H1 (cell line): Measurements from ENCODE around the gene TPST2. TPM values are rescaled to one million over a fixed set of nuclear protein-coding genes. Genes with fewer than 3 reads are reported as not detected.

Source experiments
- CTCF ChIA-PET: fragments of 300-600 bp; sonication (Branson Sonifier 250); formaldehyde crosslinking; loops from one replicate; lab custom pipeline; 2021; ENCODE audit not compliant: partially characterized antibody; lab: Charles Lee
- POLR2A ChIA-PET: fragments of 300-600 bp; sonication (Branson Sonifier 250); formaldehyde crosslinking; loops from one replicate; lab custom pipeline; 2021; ENCODE audit warnings: inconsistent platforms; ENCODE audit not compliant: partially characterized antibody; lab: Charles Lee
- DNase-seq, 2 experiments: peaks; one replicate each; pipeline versions ENCODE4 v3.0.0 to v3.0.0-alpha.2; 2010 to 2022; ENCODE audit warnings: low spot score in 2 of 2, low read depth in 1 of 2, mixed read lengths in 1 of 2
- FAIRE-seq: peaks from 2 replicates; lab custom pipeline; 2011; peaks lifted over from hg19 to GRCh38; lab: Jason Lieb, UNC
- H2AFZ ChIP-seq: 2 replicates; pipeline ENCODE4 v1.8.1; 2012; ENCODE audit warnings: low read length, inconsistent platforms
- H2AK5ac ChIP-seq: 2 replicates; pipeline ENCODE4 v1.6.1; 2013; ENCODE audit warnings: low read depth, low read length
- H2BK120ac ChIP-seq: replicated peaks from 2 replicates; pipeline ENCODE3; 2013; ENCODE audit warnings: low read depth, low read length, inconsistent platforms
- H2BK12ac ChIP-seq: 2 replicates; pipeline ENCODE4 v1.6.1; 2013; ENCODE audit warnings: low read depth, low read length
- H2BK15ac ChIP-seq: 2 replicates; pipeline ENCODE4 v1.6.1; 2013; ENCODE audit warnings: low read length
- H2BK20ac ChIP-seq: 2 replicates; pipeline ENCODE4 v1.6.1; 2013; ENCODE audit warnings: low read length
- H2BK5ac ChIP-seq: 2 replicates; pipeline ENCODE4 v1.6.1; 2013; ENCODE audit warnings: low read depth, low read length
- H3K14ac ChIP-seq: 2 replicates; pipeline ENCODE4 v1.6.1; 2013; ENCODE audit warnings: inconsistent platforms; ENCODE audit not compliant: insufficient read length
- H3K18ac ChIP-seq: 2 replicates; pipeline ENCODE4 v1.6.1; 2013; ENCODE audit warnings: low read length; ENCODE audit errors: extremely low read depth
- H3K23ac ChIP-seq: 2 replicates; pipeline ENCODE4 v1.6.1; 2013; ENCODE audit warnings: inconsistent platforms; ENCODE audit not compliant: insufficient read length
- H3K23me2 ChIP-seq: 2 replicates; pipeline ENCODE4 v1.6.1; 2013; ENCODE audit warnings: low read depth, low read length
- H3K27ac ChIP-seq: 2 replicates; pipeline ENCODE4 v1.6.1; 2011; ENCODE audit warnings: low read depth, low read length, inconsistent platforms
- H3K27me3 ChIP-seq, 4 experiments: replicated peaks in 1 of 4; 1 replicate in 1 of 4; 2 replicates in 3 of 4; pipeline versions ENCODE4 v1.6.1 to v1.8.1; 2011 to 2013; ENCODE audit warnings: low read length in 3 of 4, mild to moderate bottlenecking in 3 of 4, inconsistent platforms in 2 of 4, mixed read lengths in 2 of 4, moderate library complexity in 1 of 4; ENCODE audit not compliant: control insufficient read depth in 3 of 4, insufficient read depth in 3 of 4; ENCODE audit errors: extremely low read depth in 1 of 4
- H3K36me3 ChIP-seq, 4 experiments: 2 replicates each; pipeline versions ENCODE4 v1.6.1 to v1.8.1; 2011 to 2013; ENCODE audit warnings: mild to moderate bottlenecking in 4 of 4, low read length in 3 of 4, moderate library complexity in 2 of 4, control low read depth in 1 of 4, inconsistent platforms in 1 of 4; ENCODE audit not compliant: insufficient read depth in 4 of 4, control insufficient read depth in 2 of 4
- H3K4ac ChIP-seq: replicated peaks from 2 replicates; pipeline ENCODE3; 2013; ENCODE audit warnings: low read length, low read depth, mixed read lengths, inconsistent platforms; ENCODE audit not compliant: insufficient read length
- H3K4me1 ChIP-seq, 4 experiments: replicated peaks in 1 of 4; 1 replicate in 1 of 4; 2 replicates in 3 of 4; pipeline versions ENCODE4 v1.6.1 to v1.8.1; 2011 to 2013; ENCODE audit warnings: low read length in 3 of 4, inconsistent platforms in 2 of 4, mixed read lengths in 1 of 4; ENCODE audit not compliant: insufficient read depth in 4 of 4, control insufficient read depth in 3 of 4
- H3K4me2 ChIP-seq, 2 experiments: 2 replicates each; pipeline versions ENCODE4 v1.6.1 to v1.8.1; 2011 to 2013; ENCODE audit warnings: low read depth in 2 of 2, low read length in 2 of 2, control low read depth in 1 of 2, inconsistent platforms in 1 of 2, mild to moderate bottlenecking in 1 of 2; ENCODE audit not compliant: insufficient read depth in 1 of 2
- H3K4me3 ChIP-seq, 4 experiments: fragments of 200-600, 300-600 bp in 1 of 4; sonication (generic), shearing (Covaris generic), sonication (Bioruptor Twin) in 1 of 4; 2 replicates each; pipeline versions ENCODE4 v1.5.1 to v1.8.1; 2011 to 2016; ENCODE audit warnings: low read length in 4 of 4, low read depth in 3 of 4, control low read depth in 2 of 4, inconsistent platforms in 2 of 4, mild to moderate bottlenecking in 2 of 4, mixed read lengths in 1 of 4, moderate library complexity in 1 of 4; ENCODE audit not compliant: insufficient read depth in 2 of 4; ENCODE audit errors: extremely low read depth in 1 of 4
- H3K56ac ChIP-seq: replicated peaks from 2 replicates; pipeline ENCODE3; 2013; ENCODE audit warnings: low read depth, mild to moderate bottlenecking, mixed read lengths, low read length, inconsistent platforms; ENCODE audit not compliant: insufficient read length
- H3K79me1 ChIP-seq: 2 replicates; pipeline ENCODE4 v1.6.1; 2013; ENCODE audit warnings: low read depth, low read length, control low read depth
- H3K79me2 ChIP-seq, 2 experiments: 2 replicates each; pipeline versions ENCODE4 v1.6.1 to v1.8.1; 2012 to 2013; ENCODE audit warnings: low read length in 2 of 2, mild to moderate bottlenecking in 2 of 2, inconsistent platforms in 1 of 2; ENCODE audit not compliant: insufficient read depth in 2 of 2, control insufficient read depth in 1 of 2
- H3K9ac ChIP-seq, 4 experiments: replicated peaks in 1 of 4; 1 replicate in 1 of 4; 2 replicates in 3 of 4; pipeline versions ENCODE4 v1.6.1 to v1.8.1; 2011 to 2013; ENCODE audit warnings: low read depth in 3 of 4, low read length in 3 of 4, control low read depth in 2 of 4, mild to moderate bottlenecking in 2 of 4, moderate library complexity in 2 of 4, inconsistent platforms in 1 of 4; ENCODE audit errors: extremely low read depth in 1 of 4
- H3K9me3 ChIP-seq, 2 experiments: 2 replicates each; pipeline versions ENCODE4 v1.6.1 to v1.8.1; 2012 to 2013; ENCODE audit warnings: mild to moderate bottlenecking in 2 of 2, moderate library complexity in 2 of 2, control low read depth in 1 of 2, inconsistent platforms in 1 of 2, low read depth in 1 of 2, low read length in 1 of 2, mixed read lengths in 1 of 2; ENCODE audit not compliant: insufficient read depth in 2 of 2
- H4K20me1 ChIP-seq, 2 experiments: replicated peaks in 1 of 2; 2 replicates each; pipeline versions ENCODE3 to v1.8.1; 2011 to 2013; ENCODE audit warnings: inconsistent platforms in 2 of 2, low read length in 2 of 2, mild to moderate bottlenecking in 1 of 2; ENCODE audit not compliant: insufficient read depth in 2 of 2, control insufficient read depth in 1 of 2
- H4K5ac ChIP-seq: 2 replicates; pipeline ENCODE4 v1.6.1; 2013; ENCODE audit warnings: low read length, low read depth, mixed read lengths, inconsistent platforms; ENCODE audit not compliant: insufficient read length
- H4K8ac ChIP-seq: 2 replicates; pipeline ENCODE4 v1.8.0; 2013; ENCODE audit warnings: mild to moderate bottlenecking, moderate library complexity, low read length, inconsistent platforms; ENCODE audit not compliant: insufficient read depth; ENCODE audit errors: extremely low read depth
- H4K91ac ChIP-seq: replicated peaks from 2 replicates; pipeline ENCODE3; 2013; ENCODE audit warnings: low read length, mixed read lengths, inconsistent platforms; ENCODE audit not compliant: insufficient read length
- CREB1 ChIP-seq: IDR thresholded peaks from 2 replicates; pipeline ENCODE4 v1.6.1; 2012; ENCODE audit warnings: inconsistent platforms
- CTCF ChIP-seq, 3 experiments: IDR thresholded peaks; 1 replicate in 2 of 3; 2 replicates in 1 of 3; pipeline versions ENCODE4 v1.5.1 to v1.6.1; 2011; ENCODE audit warnings: low read length in 3 of 3, mild to moderate bottlenecking in 3 of 3, inconsistent platforms in 2 of 3, low read depth in 1 of 3, moderate library complexity in 1 of 3; ENCODE audit not compliant: insufficient read depth in 1 of 3; ENCODE audit errors: control extremely low read depth in 1 of 3
- MAFK ChIP-seq: IDR thresholded peaks from 2 replicates; pipeline ENCODE4 v1.6.1; 2012; ENCODE audit warnings: low read depth, mild to moderate bottlenecking, improper control_type of control experiment, low read length
- RXRA ChIP-seq: IDR thresholded peaks from 2 replicates; pipeline ENCODE4 v1.6.1; 2011; ENCODE audit warnings: low read depth, mild to moderate bottlenecking, low read length, moderate library complexity; ENCODE audit not compliant: insufficient read depth
- SIRT6 ChIP-seq: IDR thresholded peaks from one replicate; pipeline ENCODE4 v1.7.1; 2012; ENCODE audit warnings: low read length, inconsistent platforms
- WGBS, 2 experiments: shearing (Covaris generic) in 1 of 2; methylation state at CpG; one replicate each; pipeline versions ENCODE4 v1.1.6 to v1.1.7; 2013 to 2015; ENCODE audit warnings: low lambda C conversion rate in 2 of 2, mixed read lengths in 2 of 2, inconsistent platforms in 1 of 2, low coverage in 1 of 2, missing lambda C conversion rate in 1 of 2; ENCODE audit not compliant: insufficient replicate concordance in 2 of 2, insufficient coverage in 1 of 2, insufficient read length in 1 of 2; ENCODE audit errors: extremely low coverage in 1 of 2, missing lambda C conversion rate in 1 of 2; 5-methylcytosine and 5-hydroxymethylcytosine counted together
- polyA plus RNA-seq, 7 experiments: library from polyadenylated mRNA; depleted of rRNA in 3 of 7; stranded (reverse) in 5 of 7; unstranded in 2 of 7; fragments of >200 nt in 5 of 7; fragments of 200-250 nt in 2 of 7; gene quantifications; 1 replicate in 5 of 7; 2 replicates in 1 of 7; 4 replicates in 1 of 7; pipeline versions ENCODE4 v1.2.1 to v1.2.3, GENCODE V29; 2011 to 2013; ENCODE audit warnings: missing spikeins in 2 of 7, mixed read lengths in 2 of 7
- total RNA-seq: library from RNA; stranded (reverse); fragmentation: NEBNext Ultra II Directional; extraction: Animal tissue kit (Norgen Biotek cat#: 25700); gene quantifications from 2 replicates; pipeline ENCODE4 v1.2.1, GENCODE V29; 2021

Gene TPST2
- total and polyA plus RNA-seq, 2 of the 8 experiments (the other 6 are each of a cell fraction or from before 2014, with no cell fraction given): 58.8 to 143 TPM

DNA sequence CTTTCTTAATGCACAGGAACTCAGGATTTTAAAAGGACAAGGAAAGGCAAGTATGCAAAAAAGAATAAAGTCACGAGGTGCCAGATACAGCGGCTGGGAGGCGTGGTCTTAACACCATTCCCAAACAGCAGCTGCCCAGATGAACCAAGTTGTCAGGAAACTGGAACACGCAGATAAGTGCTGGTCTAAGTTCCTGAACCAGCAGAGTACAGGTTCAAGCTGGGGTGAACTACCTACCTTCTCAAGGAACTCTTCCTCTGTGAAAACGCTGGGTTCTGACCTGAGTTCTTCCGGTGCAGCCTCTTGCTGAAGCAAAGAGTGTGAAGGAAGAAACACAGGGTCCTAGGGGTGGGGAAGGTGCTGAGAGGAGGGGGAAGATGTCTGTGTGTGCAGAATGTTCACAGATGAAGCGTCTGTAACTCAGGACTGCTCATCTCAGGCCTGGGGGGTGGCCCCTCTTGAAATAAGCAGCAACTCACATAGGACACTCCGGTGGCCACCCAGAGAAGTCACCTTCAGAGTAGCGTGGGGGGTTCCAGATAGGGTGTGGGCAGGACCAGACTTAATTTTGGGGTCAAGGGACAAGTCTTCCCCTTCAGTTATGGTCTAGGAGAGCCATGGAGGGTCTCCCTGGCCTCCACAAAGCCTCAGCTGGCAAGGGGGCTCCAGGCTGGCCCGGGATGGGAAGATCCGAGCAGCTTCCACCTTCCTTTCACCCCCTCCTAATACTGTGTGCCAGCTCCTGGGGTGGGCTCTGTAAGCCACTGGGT is 3.2 kb downstream of the TPST2 start:
- H3K27me3 ChIP-seq: no peaks in the 10 kb centered on the region
- H3K27ac ChIP-seq: no peak overlapping the region
- H2AK5ac ChIP-seq: no peak overlapping the region
- H2AFZ ChIP-seq: no peak overlapping the region
- no peaks in the 10 kb centered on the region for H3K9me3 ChIP-seq
- WGBS, 2 experiments: 89% methylated on average over 11 of the region's 11 CpGs; no CpG with 5 or more reads in 1 of the 2 experiments
- peaks cover 0 to 15% (median 4%) of the 10 kb centered on the region in 4 experiments; a peak in 6 of 7 replicates for H3K4me1 ChIP-seq
- peaks cover 4 to 13% (median 5%) of the 10 kb centered on the region in 4 experiments; a peak in 6 of 8 replicates for H3K36me3 ChIP-seq
- H2BK15ac ChIP-seq: no peak overlapping the region
- H3K23me2 ChIP-seq: peaks cover 5% of the 10 kb centered on the region; the same call in 1 of the 2 replicates
- H4K5ac ChIP-seq: no peak overlapping the region
- H4K91ac ChIP-seq: no peak overlapping the region
- ChIA-PET POLR2A (interaction anchor here (0.8 to 2.8 kb wide), 7 partner anchors 10 to 60 kb away, joined by 3 to 11 read pairs (median 3); no protein-coding TSS in a partner anchor), CTCF (interaction anchor here (1.0 kb wide), 1 partner anchor 48 kb away, joined by 3 read pairs; no protein-coding TSS in a partner anchor)
- no peak overlapping the region for H3K9ac ChIP-seq
- H2BK12ac ChIP-seq: no peak overlapping the region
- no peak overlapping the region for H2BK5ac ChIP-seq
- peaks cover 10 to 75% of the 10 kb centered on the region in 2 experiments; a peak in 3 of 4 replicates for H3K79me2 ChIP-seq
- no peak overlapping the region for H2BK120ac ChIP-seq
- peaks cover 4 to 16% of the 10 kb centered on the region in 2 experiments for H4K20me1 ChIP-seq
- FAIRE-seq (no peak), DNase-seq (no peak)
- H3K18ac ChIP-seq: no peak overlapping the region
- H3K79me1 ChIP-seq: peaks cover 12% of the 10 kb centered on the region
- H3K23ac ChIP-seq: no peak overlapping the region
- H3K4ac ChIP-seq: no peak overlapping the region
- no peak overlapping the region for H3K4me2 ChIP-seq
- no peak overlapping the region for H3K56ac ChIP-seq
- no peak overlapping the region for H2BK20ac ChIP-seq
- no peak overlapping the region for H3K4me3 ChIP-seq
- no peak overlapping the region for H4K8ac ChIP-seq
- no peak overlapping the region for H3K14ac ChIP-seq
- TF ChIP-seq CREB1 (no peak), SIRT6 (no peak), CTCF (IDR thresholded peaks at IDR 0.05; ENCODE audit: control extremely low read depth in 1 of 3, insufficient read depth in 1 of 3, low read depth in 1 of 3, low read length in 3 of 3) (no peak), RXRA (no peak), MAFK (no peak)
